Fibroblast of the conjunctiva (primary cell): ENCODE data around the gene IP6K2.
"Not testable (repeated sequence)": the region's sequence is repeated elsewhere in the genome, so short reads cannot be mapped to it uniquely, and the experiment has no call there.

ENCODE experiments used
- DNase-seq: peaks from one replicate; pipeline ENCODE4 v3.0.0-alpha.2; 2010; ENCODE audit warnings: low read depth

Gene IP6K2

GRCh38 chr3:48727511-48727910 is 10.5 kb upstream of the IP6K2 start:
- no peak for DNase-seq

GRCh38 chr3:48725185-48725855 is 8.3 kb upstream of the IP6K2 start:
- not testable (repeated sequence) for DNase-seq

GRCh38 chr3:48723725-48724124 is 6.7 kb upstream of the IP6K2 start:
- no peak for DNase-seq

- DNase-seq = not testable (repeated sequence)
Observed at GRCh38 chr3:48723293-48723692, 6.3 kb upstream of the IP6K2 start.

GRCh38 chr3:48716508-48716981 is 476 bp downstream of the IP6K2 start:
- no peak for DNase-seq

- DNase-seq = peak; percentile 36
Observed at GRCh38 chr3:48715174-48715800, 1.7 kb downstream of the IP6K2 start.

GRCh38 chr3:48711727-48712126 is 5.3 kb downstream of the IP6K2 start:
- no peak for DNase-seq

GRCh38 chr3:48709051-48709461 is 8.0 kb downstream of the IP6K2 start:
- no peak for DNase-seq

GRCh38 chr3:48708481-48708889 is 8.5 kb downstream of the IP6K2 start:
- no peak for DNase-seq

GRCh38 chr3:48707157-48707556 is 9.9 kb downstream of the IP6K2 start:
- no peak for DNase-seq

- no peak for DNase-seq
Observed at GRCh38 chr3:48702320-48702920, 14.6 kb downstream of the IP6K2 start.

- no peak for DNase-seq
Observed at GRCh38 chr3:48700731-48701405, 16.2 kb downstream of the IP6K2 start.

- DNase-seq = no peak
Observed at GRCh38 chr3:48698891-48699290, 18.1 kb downstream of the IP6K2 start.

- DNase-seq = no peak
Observed at GRCh38 chr3:48697952-48698351, 19.1 kb downstream of the IP6K2 start.

- DNase-seq = no peak
Observed at GRCh38 chr3:48696601-48697000, 20.4 kb downstream of the IP6K2 start.

GRCh38 chr3:48696156-48696555 is 20.9 kb downstream of the IP6K2 start:
- no peak for DNase-seq

GRCh38 chr3:48695393-48695753 is 21.6 kb downstream of the IP6K2 start:
- DNase-seq = peak; percentile 50

- DNase-seq = peak; percentile 78
Observed at GRCh38 chr3:48694610-48695392, 22.2 kb downstream of the IP6K2 start.

GRCh38 chr3:48693826-48694225 is 23.2 kb downstream of the IP6K2 start:
- DNase-seq = no peak

- no peak for DNase-seq
Observed at GRCh38 chr3:48692551-48692950, 24.5 kb downstream of the IP6K2 start.

GRCh38 chr3:48690846-48691458 is 26.1 kb downstream of the IP6K2 start:
- DNase-seq = no peak

- DNase-seq = no peak
Observed at GRCh38 chr3:48689384-48689783, 27.6 kb downstream of the IP6K2 start.
